ENCODE results near the gene TLR8. TPM values are rescaled to one million over a fixed set of nuclear protein-coding genes. Genes with fewer than 3 reads are reported as not detected.

The TLR8 gene
- total and polyA plus RNA-seq, 2 of the 13 experiments (the other 11 are each of a cell fraction or from before 2014, with no cell fraction given): not detected

DNA sequence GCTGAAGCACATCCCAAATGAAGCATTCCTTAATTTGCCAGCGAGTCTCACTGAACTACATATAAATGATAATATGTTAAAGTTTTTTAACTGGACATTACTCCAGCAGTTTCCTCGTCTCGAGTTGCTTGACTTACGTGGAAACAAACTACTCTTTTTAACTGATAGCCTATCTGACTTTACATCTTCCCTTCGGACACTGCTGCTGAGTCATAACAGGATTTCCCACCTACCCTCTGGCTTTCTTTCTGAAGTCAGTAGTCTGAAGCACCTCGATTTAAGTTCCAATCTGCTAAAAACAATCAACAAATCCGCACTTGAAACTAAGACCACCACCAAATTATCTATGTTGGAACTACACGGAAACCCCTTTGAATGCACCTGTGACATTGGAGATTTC, 14.6 kb downstream of the TLR8 start:
- no peak for ATAC-seq
- in situ Hi-C loops (cut with HindIII; ENCODE audit: extremely low pct_ligation_motif_present, low pct_unique_long_range_greater_than_20kb): no loop called here
- WGBS (ENCODE audit: low lambda C conversion rate): 2% methylated on average over 8 of the region's 8 CpGs

DNA sequence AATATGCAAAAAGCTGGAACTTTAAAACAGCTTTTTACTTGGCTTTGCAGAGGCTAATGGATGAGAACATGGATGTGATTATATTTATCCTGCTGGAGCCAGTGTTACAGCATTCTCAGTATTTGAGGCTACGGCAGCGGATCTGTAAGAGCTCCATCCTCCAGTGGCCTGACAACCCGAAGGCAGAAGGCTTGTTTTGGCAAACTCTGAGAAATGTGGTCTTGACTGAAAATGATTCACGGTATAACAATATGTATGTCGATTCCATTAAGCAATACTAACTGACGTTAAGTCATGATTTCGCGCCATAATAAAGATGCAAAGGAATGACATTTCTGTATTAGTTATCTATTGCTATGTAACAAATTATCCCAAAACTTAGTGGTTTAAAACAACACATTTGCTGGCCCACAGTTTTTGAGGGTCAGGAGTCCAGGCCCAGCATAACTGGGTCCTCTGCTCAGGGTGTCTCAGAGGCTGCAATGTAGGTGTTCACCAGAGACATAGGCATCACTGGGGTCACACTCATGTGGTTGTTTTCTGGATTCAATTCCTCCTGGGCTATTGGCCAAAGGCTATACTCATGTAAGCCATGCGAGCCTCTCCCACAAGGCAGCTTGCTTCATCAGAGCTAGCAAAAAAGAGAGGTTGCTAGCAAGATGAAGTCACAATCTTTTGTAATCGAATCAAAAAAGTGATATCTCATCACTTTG, 15.6 kb downstream of the TLR8 start:
- intact Hi-C loops (cut with micrococcal nuclease; ENCODE audit: unreplicated experiment): no loop called here
- Histone ChIP-seq H2AFZ (ENCODE audit: low read length) (no peak overlapping the region), H3K4me2 (ENCODE audit: low read depth, low read length) (no peak overlapping the region), H4K20me1 (ENCODE audit: insufficient read depth, low read length) (no peaks in the 10 kb centered on the region), H3K36me3 (replicated peaks in 1 of 2; ENCODE audit: control insufficient read depth in 1 of 2, insufficient read depth in 2 of 2, low read length in 2 of 2) (no peaks in the 10 kb centered on the region), H3K27me3 (ENCODE audit: control insufficient read depth in 1 of 2, insufficient read depth in 2 of 2, low read length in 2 of 2) (no peaks in the 10 kb centered on the region), H3K4me1 (ENCODE audit: insufficient read depth, low read length) (no peaks in the 10 kb centered on the region), H3K27ac (ENCODE audit: extremely low read length, insufficient read depth, low read length) (no peak overlapping the region), H3K9ac (ENCODE audit: insufficient read depth, low read depth, low read length) (no peak overlapping the region), H3K4me3 (replicated peaks in 1 of 3; ENCODE audit: insufficient read depth in 1 of 3, low read depth in 2 of 3, low read length in 3 of 3) (no peak overlapping the region), H3K79me2 (ENCODE audit: insufficient read depth, low read length) (no peaks in the 10 kb centered on the region), H3K9me3 (ENCODE audit: low read length) (no peaks in the 10 kb centered on the region)
- WGBS (ENCODE audit: low lambda C conversion rate): 48% methylated on average over 9 of the region's 10 CpGs
- in situ Hi-C loops (cut with HindIII; ENCODE audit: extremely low pct_ligation_motif_present, low pct_unique_long_range_greater_than_20kb): no loop called here
- ATAC-seq (no peak), FAIRE-seq (no peak), DNase-seq (ENCODE audit: low spot score) (no peak)
- no TSS peak for BruUV-seq (replicated peaks)
- ChIA-PET POLR2A (no interaction called here), CTCF (ENCODE audit: low intra/inter-chr PET ratio, low total read pairs) (no interaction called here)
- TF ChIP-seq ZNF607 (CRISPR knock-in tag; IDR thresholded peaks at IDR 0.05; ENCODE audit: borderline replicate concordance) (no peak), SP140L (CRISPR knock-in tag; IDR thresholded peaks at IDR 0.05; ENCODE audit: borderline replicate concordance) (no peak), NR2C2 (CRISPR knock-in tag; IDR thresholded peaks at IDR 0.05; ENCODE audit: borderline replicate concordance) (no peak), FOXA1 (IDR thresholded peaks at IDR 0.05) (no peak), FOXA1 (CRISPR knock-in tag; IDR thresholded peaks at IDR 0.05) (no peak), MED13 (CRISPR knock-in tag; IDR thresholded peaks at IDR 0.05) (no peak)
- TF ChIP-seq, protein P1, sequence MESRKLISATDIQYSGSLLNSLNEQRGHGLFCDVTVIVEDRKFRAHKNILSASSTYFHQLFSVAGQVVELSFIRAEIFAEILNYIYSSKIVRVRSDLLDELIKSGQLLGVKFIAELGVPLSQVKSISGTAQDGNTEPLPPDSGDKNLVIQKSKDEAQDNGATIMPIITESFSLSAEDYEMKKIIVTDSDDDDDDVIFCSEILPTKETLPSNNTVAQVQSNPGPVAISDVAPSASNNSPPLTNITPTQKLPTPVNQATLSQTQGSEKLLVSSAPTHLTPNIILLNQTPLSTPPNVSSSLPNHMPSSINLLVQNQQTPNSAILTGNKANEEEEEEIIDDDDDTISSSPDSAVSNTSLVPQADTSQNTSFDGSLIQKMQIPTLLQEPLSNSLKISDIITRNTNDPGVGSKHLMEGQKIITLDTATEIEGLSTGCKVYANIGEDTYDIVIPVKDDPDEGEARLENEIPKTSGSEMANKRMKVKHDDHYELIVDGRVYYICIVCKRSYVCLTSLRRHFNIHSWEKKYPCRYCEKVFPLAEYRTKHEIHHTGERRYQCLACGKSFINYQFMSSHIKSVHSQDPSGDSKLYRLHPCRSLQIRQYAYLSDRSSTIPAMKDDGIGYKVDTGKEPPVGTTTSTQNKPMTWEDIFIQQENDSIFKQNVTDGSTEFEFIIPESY (CRISPR knock-in tag; IDR thresholded peaks at IDR 0.05): no peak
- TF ChIP-seq, protein P2, sequence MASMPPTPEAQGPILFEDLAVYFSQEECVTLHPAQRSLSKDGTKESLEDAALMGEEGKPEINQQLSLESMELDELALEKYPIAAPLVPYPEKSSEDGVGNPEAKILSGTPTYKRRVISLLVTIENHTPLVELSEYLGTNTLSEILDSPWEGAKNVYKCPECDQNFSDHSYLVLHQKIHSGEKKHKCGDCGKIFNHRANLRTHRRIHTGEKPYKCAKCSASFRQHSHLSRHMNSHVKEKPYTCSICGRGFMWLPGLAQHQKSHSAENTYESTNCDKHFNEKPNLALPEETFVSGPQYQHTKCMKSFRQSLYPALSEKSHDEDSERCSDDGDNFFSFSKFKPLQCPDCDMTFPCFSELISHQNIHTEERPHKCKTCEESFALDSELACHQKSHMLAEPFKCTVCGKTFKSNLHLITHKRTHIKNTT (CRISPR knock-in tag; IDR thresholded peaks at IDR 0.05): no peak

More for the DNA sequence above, 14.6 kb downstream of the TLR8 start:
- POLR2A ChIA-PET: no interaction called here
- no peak for TF ChIP-seq ZNF20 (CRISPR knock-in tag; IDR thresholded peaks at IDR 0.05)
- TF ChIP-seq, protein P3, sequence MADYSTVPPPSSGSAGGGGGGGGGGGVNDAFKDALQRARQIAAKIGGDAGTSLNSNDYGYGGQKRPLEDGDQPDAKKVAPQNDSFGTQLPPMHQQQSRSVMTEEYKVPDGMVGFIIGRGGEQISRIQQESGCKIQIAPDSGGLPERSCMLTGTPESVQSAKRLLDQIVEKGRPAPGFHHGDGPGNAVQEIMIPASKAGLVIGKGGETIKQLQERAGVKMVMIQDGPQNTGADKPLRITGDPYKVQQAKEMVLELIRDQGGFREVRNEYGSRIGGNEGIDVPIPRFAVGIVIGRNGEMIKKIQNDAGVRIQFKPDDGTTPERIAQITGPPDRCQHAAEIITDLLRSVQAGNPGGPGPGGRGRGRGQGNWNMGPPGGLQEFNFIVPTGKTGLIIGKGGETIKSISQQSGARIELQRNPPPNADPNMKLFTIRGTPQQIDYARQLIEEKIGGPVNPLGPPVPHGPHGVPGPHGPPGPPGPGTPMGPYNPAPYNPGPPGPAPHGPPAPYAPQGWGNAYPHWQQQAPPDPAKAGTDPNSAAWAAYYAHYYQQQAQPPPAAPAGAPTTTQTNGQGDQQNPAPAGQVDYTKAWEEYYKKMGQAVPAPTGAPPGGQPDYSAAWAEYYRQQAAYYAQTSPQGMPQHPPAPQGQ (CRISPR knock-in tag; IDR thresholded peaks at IDR 0.05; ENCODE audit: borderline replicate concordance): no peak
- no peak for TF ChIP-seq PHB2 (IDR thresholded peaks at IDR 0.05; ENCODE audit: partially characterized antibody)
- no peak for TF ChIP-seq JARID2 (CRISPR knock-in tag; IDR thresholded peaks at IDR 0.05; ENCODE audit: insufficient replicate concordance)
- TF ChIP-seq ZSCAN25 (CRISPR knock-in tag; IDR thresholded peaks at IDR 0.05): no peak
- TF ChIP-seq MIXL1 (CRISPR knock-in tag; IDR thresholded peaks at IDR 0.05): no peak
- TF ChIP-seq ZNF468 (CRISPR knock-in tag; IDR thresholded peaks at IDR 0.05): no peak
- no peak for TF ChIP-seq ZNF234 (CRISPR knock-in tag; conservative IDR thresholded peaks at IDR 0.05)
- no peaks in the 10 kb centered on the region for H3K36me3 ChIP-seq (replicated peaks in 1 of 2; ENCODE audit: control insufficient read depth in 1 of 2, insufficient read depth in 2 of 2, low read length in 2 of 2)
- no peak overlapping the region for H3K9ac ChIP-seq (ENCODE audit: insufficient read depth, low read depth, low read length)
- no TSS peak for BruUV-seq (replicated peaks)
- DNase-seq (ENCODE audit: low spot score): no peak
- no peak overlapping the region for H3K4me3 ChIP-seq (replicated peaks in 1 of 3; ENCODE audit: insufficient read depth in 1 of 3, low read depth in 2 of 3, low read length in 3 of 3)
- H3K27ac ChIP-seq (ENCODE audit: extremely low read length, insufficient read depth, low read length): no peak overlapping the region
- H3K27me3 ChIP-seq (ENCODE audit: control insufficient read depth in 1 of 2, insufficient read depth in 2 of 2, low read length in 2 of 2): no peaks in the 10 kb centered on the region
- intact Hi-C loops (cut with micrococcal nuclease; ENCODE audit: unreplicated experiment): no loop called here
- H3K9me3 ChIP-seq (ENCODE audit: low read length): no peaks in the 10 kb centered on the region
- no peak overlapping the region for H2AFZ ChIP-seq (ENCODE audit: low read length)
- no peaks in the 10 kb centered on the region for H3K79me2 ChIP-seq (ENCODE audit: insufficient read depth, low read length)
- no peak for FAIRE-seq
- no peak overlapping the region for H3K4me2 ChIP-seq (ENCODE audit: low read depth, low read length)
- no peaks in the 10 kb centered on the region for H4K20me1 ChIP-seq (ENCODE audit: insufficient read depth, low read length)
- H3K4me1 ChIP-seq (ENCODE audit: insufficient read depth, low read length): no peaks in the 10 kb centered on the region
- CTCF ChIA-PET (ENCODE audit: low intra/inter-chr PET ratio, low total read pairs): no interaction called here

Data from HepG2 (cell line).